Mucosa of stomach (tissue), 1 donor: Measurements from ENCODE around the gene MUSTN1.

Experiments used
- H3K27me3 ChIP-seq: one replicate; pipeline ENCODE4 v1.7.0; 2013; ENCODE audit warnings: mild to moderate bottlenecking, low read length; ENCODE audit not compliant: control insufficient read depth, insufficient read depth
- H3K36me3 ChIP-seq: one replicate; pipeline ENCODE4 v1.7.0; 2013; ENCODE audit warnings: low read length; ENCODE audit not compliant: control insufficient read depth, insufficient read depth
- H3K4me1 ChIP-seq: one replicate; pipeline ENCODE4 v1.7.0; 2013; ENCODE audit warnings: mild to moderate bottlenecking, low read length; ENCODE audit not compliant: control insufficient read depth, insufficient read depth
- H3K4me3 ChIP-seq: one replicate; pipeline ENCODE4 v1.7.0; 2013; ENCODE audit warnings: low read length
- H3K9ac ChIP-seq: one replicate; pipeline ENCODE4 v1.7.0; 2013; ENCODE audit warnings: mild to moderate bottlenecking, low read length, moderate library complexity
- H3K9me3 ChIP-seq: one replicate; pipeline ENCODE4 v1.7.0; 2013; ENCODE audit warnings: mild to moderate bottlenecking, low read length, moderate library complexity; ENCODE audit not compliant: control insufficient read depth
- donor health status: Pancreatic carcinoma.

The MUSTN1 gene

DNA sequence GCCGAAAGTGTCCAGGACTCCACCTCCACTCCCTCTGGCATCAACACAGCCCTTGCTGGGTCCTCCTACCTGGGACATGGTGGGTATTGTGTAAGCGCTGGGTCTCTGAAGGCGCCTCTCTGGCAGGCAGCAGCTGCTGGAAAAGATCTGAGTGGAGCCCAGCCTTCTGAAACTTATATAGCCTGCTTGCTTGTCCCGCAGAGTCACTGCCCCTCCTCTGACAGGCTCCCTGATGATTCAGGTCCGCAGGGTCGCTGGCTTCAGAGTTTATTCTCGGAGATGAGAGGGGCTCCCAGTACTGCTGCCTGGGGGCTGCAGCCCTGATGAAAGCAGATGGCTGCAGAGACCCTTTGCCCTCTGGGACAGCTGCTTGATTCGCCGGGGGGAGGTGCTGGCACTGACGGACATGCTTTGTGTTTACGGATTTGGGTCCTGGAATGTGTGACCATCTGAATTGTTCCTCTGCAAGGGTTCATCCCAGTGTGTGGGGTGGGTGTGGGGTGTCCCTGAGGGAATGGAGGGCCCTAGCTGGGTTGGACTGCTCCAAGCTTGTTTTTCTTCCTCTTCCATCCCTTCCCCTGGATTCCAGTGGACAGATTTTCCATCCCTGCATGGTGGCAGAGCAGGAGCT, at the start of gene MUSTN1:
Gene MUSTN1 (minus strand): TSS at position 149 of the 631 bp plus-strand sequence. CDS start 71 bp downstream, at position 78.
- Histone ChIP-seq H3K27me3 (no peaks in the 10 kb centered on the region), H3K9ac (no peak within 1 kb of the TSS), H3K9me3 (no peaks in the 10 kb centered on the region), H3K4me1 (no peaks in the 10 kb centered on the region), H3K36me3 (no peaks in the 10 kb centered on the region), H3K4me3 (no peak within 1 kb of the TSS)

DNA sequence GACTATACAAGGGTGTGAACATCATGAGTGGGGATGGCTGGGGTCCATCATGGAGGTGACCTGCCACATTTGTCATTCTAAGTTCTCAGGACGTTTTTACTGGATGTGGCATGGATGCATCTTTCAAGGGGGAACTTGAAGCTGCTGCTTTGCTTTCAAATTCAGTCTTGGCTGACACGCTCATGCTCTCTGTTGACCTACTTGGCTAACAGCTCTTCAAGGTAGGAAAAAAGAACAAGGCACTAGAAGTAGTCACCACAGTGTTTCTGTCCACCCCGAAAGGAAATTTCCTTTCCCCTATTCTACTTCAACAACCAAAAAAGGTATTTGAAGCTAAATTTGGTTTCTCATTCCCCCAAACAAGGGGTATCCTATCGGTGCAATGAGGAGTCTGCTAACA, 47.6 kb upstream of the MUSTN1 start:
- no peaks in the 10 kb centered on the region for H3K4me1 ChIP-seq
- no peaks in the 10 kb centered on the region for H3K36me3 ChIP-seq
- no peak overlapping the region for H3K9ac ChIP-seq
- no peak overlapping the region for H3K4me3 ChIP-seq
- H3K27me3 ChIP-seq: no peaks in the 10 kb centered on the region
- no peaks in the 10 kb centered on the region for H3K9me3 ChIP-seq

DNA sequence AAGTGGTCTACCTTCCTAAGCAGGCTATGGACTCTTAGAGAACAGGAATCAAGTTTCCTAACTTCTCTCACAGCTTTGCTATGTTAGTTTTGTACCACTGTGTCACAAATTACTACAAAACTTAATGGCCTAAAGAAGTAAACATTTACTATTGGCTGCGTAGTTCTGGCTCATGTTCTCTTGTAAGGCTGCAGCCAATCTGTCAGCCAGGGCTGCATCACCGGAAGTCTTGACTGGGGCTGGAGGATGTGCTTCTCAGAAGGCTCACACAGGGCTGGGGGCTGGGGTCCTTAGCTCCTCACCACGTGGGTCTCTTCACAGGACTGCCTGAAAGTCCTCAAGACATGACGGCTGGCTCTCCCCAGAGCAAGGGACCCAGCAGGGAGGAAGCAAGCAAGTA, 47.1 kb upstream of the MUSTN1 start:
- H3K4me3 ChIP-seq: no peak overlapping the region
- no peaks in the 10 kb centered on the region for H3K4me1 ChIP-seq
- no peaks in the 10 kb centered on the region for H3K9me3 ChIP-seq
- H3K9ac ChIP-seq: no peak overlapping the region
- H3K36me3 ChIP-seq: no peaks in the 10 kb centered on the region
- H3K27me3 ChIP-seq: no peaks in the 10 kb centered on the region

DNA sequence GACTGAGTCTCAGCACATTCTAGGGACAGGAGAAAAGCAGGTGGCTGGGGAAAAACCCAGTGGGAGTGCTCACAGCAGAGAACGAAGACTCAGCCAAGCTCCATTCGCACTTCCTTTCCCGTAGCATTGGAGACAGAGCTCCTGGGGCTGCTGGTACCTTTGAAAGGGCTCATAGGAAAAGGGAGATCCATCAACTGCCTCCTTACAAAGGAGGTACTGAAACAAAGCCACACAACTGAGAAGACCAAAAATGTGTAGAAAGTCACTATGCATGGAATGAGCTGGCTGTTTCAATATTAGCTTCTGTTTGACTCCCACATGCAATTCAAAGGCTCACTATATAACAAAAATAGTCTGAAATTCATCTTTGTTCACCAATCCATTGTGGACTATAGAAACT, 45.7 kb upstream of the MUSTN1 start:
- no peaks in the 10 kb centered on the region for H3K27me3 ChIP-seq
- no peaks in the 10 kb centered on the region for H3K36me3 ChIP-seq
- no peaks in the 10 kb centered on the region for H3K4me1 ChIP-seq
- H3K9me3 ChIP-seq: no peaks in the 10 kb centered on the region
- H3K4me3 ChIP-seq: no peak overlapping the region
- H3K9ac ChIP-seq: no peak overlapping the region

DNA sequence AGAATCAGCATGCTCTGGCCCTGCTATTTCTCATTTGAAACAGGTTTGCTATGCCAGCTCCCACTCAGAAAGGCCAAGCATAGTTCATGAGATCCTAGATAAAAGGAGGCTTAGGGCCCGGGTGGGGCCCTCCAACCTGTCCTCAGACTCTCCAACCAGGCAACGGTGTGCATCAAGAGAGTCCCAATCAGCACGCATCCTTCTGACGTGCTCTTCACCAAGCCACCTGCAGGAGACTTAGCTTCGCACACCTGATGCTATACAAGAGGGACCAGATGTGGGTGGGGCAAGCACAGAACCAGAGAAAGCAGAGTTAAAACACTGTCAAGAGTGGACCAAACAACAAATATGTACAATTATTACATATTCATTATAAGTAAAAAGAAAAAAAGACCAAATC, 45.2 kb upstream of the MUSTN1 start:
- H3K27me3 ChIP-seq: no peaks in the 10 kb centered on the region
- no peaks in the 10 kb centered on the region for H3K36me3 ChIP-seq
- no peaks in the 10 kb centered on the region for H3K4me1 ChIP-seq
- no peak overlapping the region for H3K9ac ChIP-seq
- no peak overlapping the region for H3K4me3 ChIP-seq
- H3K9me3 ChIP-seq: no peaks in the 10 kb centered on the region

DNA sequence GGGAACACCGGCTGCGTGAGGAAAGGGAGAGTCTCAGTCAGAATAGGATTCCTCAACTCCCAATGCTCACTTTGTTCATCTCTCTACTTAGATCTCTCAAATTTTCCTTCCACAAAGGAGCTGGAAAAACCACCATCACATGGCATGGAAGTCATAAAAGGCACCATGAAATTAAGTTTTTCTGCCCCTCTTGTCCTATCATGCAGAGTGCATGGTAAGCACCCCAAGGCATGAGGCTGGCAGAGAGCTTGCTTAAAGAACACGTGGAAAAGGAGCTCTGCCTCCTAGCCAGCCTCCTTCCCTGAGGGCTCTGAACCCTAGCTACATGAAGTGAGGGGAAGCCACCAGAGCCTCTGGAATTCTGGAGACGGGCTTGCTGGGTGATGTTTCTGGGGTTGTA, 44.8 kb upstream of the MUSTN1 start:
- Histone ChIP-seq H3K9me3 (no peaks in the 10 kb centered on the region), H3K9ac (no peak overlapping the region), H3K27me3 (no peaks in the 10 kb centered on the region), H3K4me3 (no peak overlapping the region), H3K4me1 (no peaks in the 10 kb centered on the region), H3K36me3 (no peaks in the 10 kb centered on the region)

DNA sequence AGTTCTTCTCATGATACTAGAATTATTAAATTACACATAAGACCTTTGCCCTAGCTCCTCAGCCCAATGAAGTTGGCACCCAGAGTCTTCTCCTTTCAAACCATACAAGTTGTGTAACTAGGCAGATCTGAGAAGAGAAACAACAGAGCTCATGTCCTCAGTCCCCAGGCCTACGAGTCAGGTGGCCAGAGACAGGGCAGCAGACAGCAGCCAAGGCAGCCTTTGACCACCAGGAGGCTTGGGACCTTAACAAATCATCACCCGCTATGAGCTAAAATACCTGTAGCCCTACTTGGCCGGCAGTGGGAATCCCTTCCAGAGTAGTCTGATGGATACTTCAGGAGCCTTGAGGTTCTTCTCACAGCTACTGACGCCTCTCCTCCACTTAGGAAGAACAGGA, 44.3 kb upstream of the MUSTN1 start:
- Histone ChIP-seq H3K9ac (no peak overlapping the region), H3K36me3 (no peaks in the 10 kb centered on the region), H3K4me1 (no peaks in the 10 kb centered on the region), H3K4me3 (no peak overlapping the region), H3K9me3 (no peaks in the 10 kb centered on the region), H3K27me3 (no peaks in the 10 kb centered on the region)

DNA sequence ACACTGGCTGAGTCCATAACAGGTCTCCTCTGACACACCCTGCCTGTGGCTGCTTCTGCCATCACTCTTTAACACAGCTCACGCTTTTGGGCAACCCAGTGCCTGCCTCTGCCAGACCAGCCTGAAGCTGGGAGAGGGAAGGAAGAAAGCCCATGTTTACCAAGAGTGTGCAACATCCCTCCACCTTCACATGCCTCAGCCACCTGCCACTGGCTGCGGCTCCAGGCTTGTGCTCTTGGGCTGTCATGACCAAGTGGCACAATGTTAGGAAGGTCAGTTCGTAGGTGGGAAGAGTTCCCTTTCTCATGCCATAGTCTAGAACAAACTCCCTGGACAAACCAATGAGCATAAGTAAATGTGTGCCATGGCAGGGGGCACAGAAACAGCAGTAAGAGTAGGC, 42.3 kb upstream of the MUSTN1 start:
- Histone ChIP-seq H3K9ac (no peak overlapping the region), H3K27me3 (no peaks in the 10 kb centered on the region), H3K9me3 (no peaks in the 10 kb centered on the region), H3K4me1 (no peaks in the 10 kb centered on the region), H3K36me3 (no peaks in the 10 kb centered on the region), H3K4me3 (no peak overlapping the region)

DNA sequence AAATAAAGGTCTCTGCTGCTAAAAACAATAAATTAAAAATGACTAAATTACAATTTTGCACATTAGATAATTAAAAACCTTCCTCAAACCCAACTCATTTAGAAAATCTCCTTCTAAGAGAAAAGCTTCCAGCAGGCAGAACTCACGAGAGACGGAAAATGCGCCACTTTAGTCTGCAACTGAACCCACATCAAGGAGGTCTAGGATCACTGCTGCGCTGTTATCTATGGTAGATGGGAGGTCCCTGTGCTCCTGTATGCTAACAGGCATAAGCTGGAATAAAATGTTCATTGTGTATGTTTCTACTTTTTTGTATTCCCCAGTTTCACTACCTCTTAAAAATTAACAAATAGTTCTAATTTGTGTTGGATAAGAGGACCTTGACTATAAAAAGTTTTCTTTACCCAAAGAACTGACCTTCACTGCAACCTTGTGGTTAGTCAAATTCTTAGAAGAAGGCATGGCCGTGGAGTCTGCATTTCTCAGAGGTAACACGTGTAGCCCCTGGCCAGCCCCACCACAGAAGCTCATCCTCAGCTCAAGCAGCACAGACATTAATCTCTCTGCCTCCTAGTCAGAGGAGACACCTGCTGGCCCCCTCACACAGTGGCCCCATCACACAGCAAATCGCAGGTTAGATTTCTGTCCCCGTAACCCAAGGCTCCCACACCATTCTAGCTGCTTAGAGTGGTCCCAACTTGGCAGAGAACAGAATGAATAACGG, 40.2 kb upstream of the MUSTN1 start:
- no peaks in the 10 kb centered on the region for H3K36me3 ChIP-seq
- H3K27me3 ChIP-seq: no peaks in the 10 kb centered on the region
- H3K9ac ChIP-seq: no peak overlapping the region
- no peaks in the 10 kb centered on the region for H3K4me1 ChIP-seq
- no peak overlapping the region for H3K4me3 ChIP-seq
- no peaks in the 10 kb centered on the region for H3K9me3 ChIP-seq

DNA sequence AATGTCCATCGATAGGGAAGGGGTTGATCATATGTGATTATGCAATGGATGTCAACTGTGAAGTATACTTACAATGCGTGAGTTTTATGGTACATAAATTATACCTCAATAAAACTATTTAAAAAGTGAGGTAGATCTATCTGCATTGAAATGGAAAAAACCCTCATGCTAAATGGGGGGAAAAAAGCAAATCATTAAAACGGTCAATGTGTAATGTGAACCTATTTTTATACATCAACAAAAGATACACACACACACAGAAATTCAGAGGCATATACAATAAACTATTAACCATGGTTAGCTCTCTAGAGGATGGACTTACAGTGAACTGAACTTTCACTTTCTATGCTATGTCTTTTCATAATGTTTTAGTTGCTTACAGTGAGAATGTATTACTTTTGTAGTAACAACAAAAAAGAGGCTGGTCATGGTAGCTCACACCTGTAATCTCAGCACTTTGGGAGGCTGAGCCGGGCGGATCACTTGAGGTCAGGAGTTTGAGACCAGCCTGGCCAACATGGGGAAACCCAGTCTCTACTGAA, 39.4 kb upstream of the MUSTN1 start:
- Histone ChIP-seq H3K9ac (no peak overlapping the region), H3K4me1 (no peaks in the 10 kb centered on the region), H3K9me3 (no peaks in the 10 kb centered on the region), H3K27me3 (no peaks in the 10 kb centered on the region), H3K4me3 (no peak overlapping the region), H3K36me3 (no peaks in the 10 kb centered on the region)

DNA sequence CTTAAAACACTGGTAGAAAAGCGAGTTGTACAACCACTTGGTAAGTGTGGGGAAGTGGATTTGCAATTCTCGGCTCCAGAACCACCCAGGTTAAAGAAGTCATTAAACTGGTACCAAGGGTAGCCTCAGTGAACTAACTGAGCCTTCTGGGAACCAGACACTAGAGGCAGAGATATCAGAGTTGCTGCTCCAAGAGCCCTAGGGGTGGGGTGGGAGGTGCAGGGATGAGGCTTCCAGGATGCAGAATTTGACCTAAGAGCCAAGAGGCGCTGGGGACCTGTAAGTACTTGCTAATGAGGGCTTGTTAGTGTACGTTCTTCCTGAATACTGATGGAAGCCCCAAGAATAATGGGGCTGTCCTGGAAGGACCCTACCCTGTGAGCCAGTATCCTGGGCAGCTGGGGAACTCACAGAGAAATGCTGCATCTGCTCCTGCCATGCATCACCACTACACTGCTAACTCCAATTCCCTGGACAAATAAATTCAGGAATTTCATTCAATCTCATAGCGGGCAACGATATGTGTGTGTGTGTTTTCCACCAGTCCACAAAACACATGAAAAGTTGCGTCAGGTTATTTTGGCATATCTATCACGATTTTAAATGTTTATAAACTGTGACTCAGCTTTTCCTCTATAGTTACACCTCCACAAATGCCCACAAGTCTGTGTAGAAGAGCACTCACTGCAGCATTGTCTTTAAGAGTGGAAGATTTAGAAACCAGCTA, 38.8 kb upstream of the MUSTN1 start:
- Histone ChIP-seq H3K27me3 (no peaks in the 10 kb centered on the region), H3K9me3 (no peaks in the 10 kb centered on the region), H3K4me3 (no peak overlapping the region), H3K36me3 (no peaks in the 10 kb centered on the region), H3K9ac (no peak overlapping the region), H3K4me1 (no peaks in the 10 kb centered on the region)

DNA sequence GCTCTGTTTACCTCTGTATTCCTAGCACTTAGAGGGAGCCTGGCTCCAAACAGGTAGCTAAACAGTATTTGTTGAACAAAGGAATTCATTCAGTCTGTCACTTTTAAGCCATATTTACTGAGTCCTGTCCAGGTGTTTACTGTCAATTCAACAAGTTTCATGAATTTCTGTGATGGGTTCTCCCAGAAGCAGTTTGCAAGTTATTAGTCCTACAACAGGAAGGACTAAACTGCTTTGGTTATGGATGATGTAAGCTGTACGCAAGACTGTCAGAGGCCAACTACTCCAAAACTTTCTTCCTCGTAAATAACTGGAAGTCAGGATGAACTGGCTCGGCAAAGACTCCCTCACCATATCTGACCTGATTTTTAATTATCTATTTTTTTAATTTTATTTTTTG, 37.4 kb upstream of the MUSTN1 start:
- Histone ChIP-seq H3K4me1 (no peaks in the 10 kb centered on the region), H3K9me3 (no peaks in the 10 kb centered on the region), H3K36me3 (no peaks in the 10 kb centered on the region), H3K9ac (no peak overlapping the region), H3K27me3 (no peaks in the 10 kb centered on the region), H3K4me3 (no peak overlapping the region)
